Ishikawa (cell line): ENCODE data around the gene NPS.

Source experiments
- CEBPB ChIP-seq: IDR thresholded peaks from 2 replicates; pipeline ENCODE4 v1.6.1; 2012
- EGR1 ChIP-seq: IDR thresholded peaks from 2 replicates; pipeline ENCODE4 v1.6.1; 2012
- FOXM1 ChIP-seq: IDR thresholded peaks from 2 replicates; pipeline ENCODE4 v1.6.1; 2012; ENCODE audit warnings: low read depth, borderline replicate concordance
- TF ChIP-seq, protein P1 (sequence below): IDR thresholded peaks from 2 replicates; pipeline ENCODE4 v1.6.1; 2012
- TF ChIP-seq, protein P2 (sequence below): IDR thresholded peaks from 2 replicates; pipeline ENCODE4 v1.6.1; 2012; ENCODE audit warnings: low read depth, mild to moderate bottlenecking

DNA sequence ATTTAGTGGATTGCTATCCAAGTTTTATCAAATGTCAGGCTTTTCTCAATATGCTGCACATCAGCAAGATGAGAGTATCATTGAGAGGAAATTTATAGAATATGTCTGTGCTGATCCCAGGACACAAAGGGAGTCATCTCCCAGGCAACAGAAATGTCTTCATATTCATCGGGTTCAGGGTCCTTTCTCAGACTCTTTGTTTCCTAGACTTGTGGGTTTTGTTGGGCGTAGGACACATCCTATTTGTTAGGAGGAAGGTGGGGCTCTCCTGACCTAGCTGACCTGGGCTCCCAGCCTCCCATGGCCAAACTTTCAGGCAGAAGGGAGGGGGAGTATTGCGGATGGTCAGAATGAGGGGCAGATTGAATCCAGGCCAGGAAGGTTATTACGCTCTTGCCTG, 22.9 kb upstream of the NPS start:
- no peak for TF ChIP-seq EGR1
- TF ChIP-seq, protein P1, sequence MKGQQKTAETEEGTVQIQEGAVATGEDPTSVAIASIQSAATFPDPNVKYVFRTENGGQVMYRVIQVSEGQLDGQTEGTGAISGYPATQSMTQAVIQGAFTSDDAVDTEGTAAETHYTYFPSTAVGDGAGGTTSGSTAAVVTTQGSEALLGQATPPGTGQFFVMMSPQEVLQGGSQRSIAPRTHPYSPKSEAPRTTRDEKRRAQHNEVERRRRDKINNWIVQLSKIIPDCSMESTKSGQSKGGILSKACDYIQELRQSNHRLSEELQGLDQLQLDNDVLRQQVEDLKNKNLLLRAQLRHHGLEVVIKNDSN = no peak
- TF ChIP-seq FOXM1 = no peak
- TF ChIP-seq, protein P2, sequence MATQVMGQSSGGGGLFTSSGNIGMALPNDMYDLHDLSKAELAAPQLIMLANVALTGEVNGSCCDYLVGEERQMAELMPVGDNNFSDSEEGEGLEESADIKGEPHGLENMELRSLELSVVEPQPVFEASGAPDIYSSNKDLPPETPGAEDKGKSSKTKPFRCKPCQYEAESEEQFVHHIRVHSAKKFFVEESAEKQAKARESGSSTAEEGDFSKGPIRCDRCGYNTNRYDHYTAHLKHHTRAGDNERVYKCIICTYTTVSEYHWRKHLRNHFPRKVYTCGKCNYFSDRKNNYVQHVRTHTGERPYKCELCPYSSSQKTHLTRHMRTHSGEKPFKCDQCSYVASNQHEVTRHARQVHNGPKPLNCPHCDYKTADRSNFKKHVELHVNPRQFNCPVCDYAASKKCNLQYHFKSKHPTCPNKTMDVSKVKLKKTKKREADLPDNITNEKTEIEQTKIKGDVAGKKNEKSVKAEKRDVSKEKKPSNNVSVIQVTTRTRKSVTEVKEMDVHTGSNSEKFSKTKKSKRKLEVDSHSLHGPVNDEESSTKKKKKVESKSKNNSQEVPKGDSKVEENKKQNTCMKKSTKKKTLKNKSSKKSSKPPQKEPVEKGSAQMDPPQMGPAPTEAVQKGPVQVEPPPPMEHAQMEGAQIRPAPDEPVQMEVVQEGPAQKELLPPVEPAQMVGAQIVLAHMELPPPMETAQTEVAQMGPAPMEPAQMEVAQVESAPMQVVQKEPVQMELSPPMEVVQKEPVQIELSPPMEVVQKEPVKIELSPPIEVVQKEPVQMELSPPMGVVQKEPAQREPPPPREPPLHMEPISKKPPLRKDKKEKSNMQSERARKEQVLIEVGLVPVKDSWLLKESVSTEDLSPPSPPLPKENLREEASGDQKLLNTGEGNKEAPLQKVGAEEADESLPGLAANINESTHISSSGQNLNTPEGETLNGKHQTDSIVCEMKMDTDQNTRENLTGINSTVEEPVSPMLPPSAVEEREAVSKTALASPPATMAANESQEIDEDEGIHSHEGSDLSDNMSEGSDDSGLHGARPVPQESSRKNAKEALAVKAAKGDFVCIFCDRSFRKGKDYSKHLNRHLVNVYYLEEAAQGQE = no peak
- no peak for TF ChIP-seq CEBPB
